Ascending aorta (tissue), 2 donors: ENCODE data around the gene COLEC11. TPM values are rescaled to one million over a fixed set of nuclear protein-coding genes. Genes with fewer than 3 reads are reported as not detected.
"Not testable (repeated sequence)": the region's sequence is repeated elsewhere in the genome, so short reads cannot be mapped to it uniquely, and the experiment has no call there.

Experiments
- DNase-seq, 2 donors: peaks; one replicate each; pipeline ENCODE4 v3.0.0-alpha.2; 2019; ENCODE audit warnings: low spot score in 2 of 2
- H3K27ac ChIP-seq, 2 donors: fragments of 200-600 bp; sonication (generic); one replicate each; pipeline ENCODE4 v1.5.1; 2016 to 2017; ENCODE audit warnings: mild to moderate bottlenecking in 1 of 2
- H3K27me3 ChIP-seq: fragments of 200-600 bp; sonication (generic); one replicate; pipeline ENCODE4 v1.5.1; 2017
- H3K36me3 ChIP-seq, 2 donors: fragments of 200-600 bp; sonication (generic); one replicate each; pipeline ENCODE4 v1.5.1; 2016
- H3K4me1 ChIP-seq, 2 donors: fragments of 200-600 bp; sonication (generic); one replicate each; pipeline ENCODE4 v1.5.1; 2016 to 2017; ENCODE audit warnings: mild to moderate bottlenecking in 1 of 2
- H3K4me3 ChIP-seq, 2 donors: fragments of 200-600 bp; sonication (generic); one replicate each; pipeline ENCODE4 v1.5.1; 2016 to 2017; ENCODE audit warnings: mild to moderate bottlenecking in 1 of 2
- H3K9me3 ChIP-seq, 2 donors: fragments of 200-600 bp; sonication (generic); one replicate each; pipeline ENCODE4 v1.5.1; 2016
- intact Hi-C: fragments of 100-400 bp; cut with DNase I; formaldehyde crosslinking; loops from one replicate; pipeline ENCODE4 v1.15.1; 2023
- total RNA-seq: library from RNA; depleted of rRNA; stranded (reverse); fragments of >200 nt; gene quantifications from one replicate; pipeline ENCODE4 v1.1.0, GENCODE V29; 2016
- TF ChIP-seq, protein P1 (sequence below), 3 experiments: fragments of 200-600 bp in 2 of 3; fragments of 450-650 bp in 1 of 3; sonication (generic) in 2 of 3; IDR thresholded peaks; one replicate each; pipeline ENCODE4 v1.5.1; 2016 to 2019; ENCODE audit warnings: antibody characterized with exemption in 3 of 3, mild to moderate bottlenecking in 1 of 3, moderate library complexity in 1 of 3

COLEC11 gene
- total RNA-seq, 1 donor from 2014 or later, result 0.75 TPM

DNA sequence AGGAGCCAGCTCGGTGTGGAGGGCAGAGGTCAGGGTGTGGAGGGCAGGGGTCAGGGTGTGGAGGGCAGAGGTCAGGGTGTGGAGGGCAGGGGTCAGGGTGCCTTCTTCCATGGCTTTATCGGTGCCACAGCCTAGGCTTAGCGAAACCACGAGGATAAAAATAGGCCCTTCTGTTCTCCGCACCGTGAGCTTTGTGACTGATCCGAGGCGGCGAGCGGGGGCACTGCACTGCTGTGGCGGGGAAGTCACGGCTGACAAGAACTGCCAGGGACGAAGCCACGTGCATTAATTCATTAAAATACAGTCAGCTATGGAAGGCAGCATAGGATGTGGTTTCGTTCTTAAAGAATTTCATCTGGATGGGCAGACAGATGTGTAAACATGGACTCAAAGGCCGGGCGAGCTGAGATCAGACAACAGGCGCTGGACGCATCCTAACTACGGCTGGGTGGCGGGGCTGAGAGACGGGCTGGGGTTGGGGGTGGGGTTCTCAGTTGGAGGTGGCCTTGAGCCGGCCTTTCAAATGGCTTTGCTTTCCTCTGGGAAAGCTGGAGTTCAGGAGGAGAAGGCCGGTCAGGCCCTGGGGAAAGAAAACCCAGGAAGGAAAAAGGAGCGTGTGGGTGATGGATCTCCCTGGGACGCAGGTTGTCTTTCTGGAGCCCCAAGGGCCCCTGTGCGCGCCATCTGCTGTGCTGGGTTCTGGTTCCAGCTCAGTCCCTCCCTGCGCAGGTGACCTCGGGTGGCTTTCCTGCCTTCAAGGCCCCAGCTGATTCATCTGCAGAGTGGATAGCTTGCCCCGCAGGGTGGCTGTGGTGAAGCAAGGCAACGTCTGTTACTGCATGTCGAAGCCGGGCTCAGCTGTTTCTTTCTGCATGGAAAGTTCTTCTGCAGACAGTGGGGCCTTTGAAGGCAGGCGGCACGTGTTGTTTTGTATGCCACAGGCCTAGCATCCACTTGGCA is 62.1 kb downstream of the COLEC11 start:
- TF ChIP-seq, protein P1, sequence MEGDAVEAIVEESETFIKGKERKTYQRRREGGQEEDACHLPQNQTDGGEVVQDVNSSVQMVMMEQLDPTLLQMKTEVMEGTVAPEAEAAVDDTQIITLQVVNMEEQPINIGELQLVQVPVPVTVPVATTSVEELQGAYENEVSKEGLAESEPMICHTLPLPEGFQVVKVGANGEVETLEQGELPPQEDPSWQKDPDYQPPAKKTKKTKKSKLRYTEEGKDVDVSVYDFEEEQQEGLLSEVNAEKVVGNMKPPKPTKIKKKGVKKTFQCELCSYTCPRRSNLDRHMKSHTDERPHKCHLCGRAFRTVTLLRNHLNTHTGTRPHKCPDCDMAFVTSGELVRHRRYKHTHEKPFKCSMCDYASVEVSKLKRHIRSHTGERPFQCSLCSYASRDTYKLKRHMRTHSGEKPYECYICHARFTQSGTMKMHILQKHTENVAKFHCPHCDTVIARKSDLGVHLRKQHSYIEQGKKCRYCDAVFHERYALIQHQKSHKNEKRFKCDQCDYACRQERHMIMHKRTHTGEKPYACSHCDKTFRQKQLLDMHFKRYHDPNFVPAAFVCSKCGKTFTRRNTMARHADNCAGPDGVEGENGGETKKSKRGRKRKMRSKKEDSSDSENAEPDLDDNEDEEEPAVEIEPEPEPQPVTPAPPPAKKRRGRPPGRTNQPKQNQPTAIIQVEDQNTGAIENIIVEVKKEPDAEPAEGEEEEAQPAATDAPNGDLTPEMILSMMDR (IDR thresholded peaks at IDR 0.05), result no peak
- intact Hi-C loops, result loop anchor here (10.0 kb wide), 1 partner anchor 1802 kb away; no protein-coding TSS in a partner anchor
- H3K4me1 ChIP-seq, result no peaks in the 10 kb centered on the region
- no peaks in the 10 kb centered on the region for H3K9me3 ChIP-seq
- H3K36me3 ChIP-seq, result no peaks in the 10 kb centered on the region
- H3K4me3 ChIP-seq, result no peak overlapping the region
- H3K27me3 ChIP-seq, result no peaks in the 10 kb centered on the region
- H3K27ac ChIP-seq, result no peak overlapping the region
- no peak for DNase-seq

DNA sequence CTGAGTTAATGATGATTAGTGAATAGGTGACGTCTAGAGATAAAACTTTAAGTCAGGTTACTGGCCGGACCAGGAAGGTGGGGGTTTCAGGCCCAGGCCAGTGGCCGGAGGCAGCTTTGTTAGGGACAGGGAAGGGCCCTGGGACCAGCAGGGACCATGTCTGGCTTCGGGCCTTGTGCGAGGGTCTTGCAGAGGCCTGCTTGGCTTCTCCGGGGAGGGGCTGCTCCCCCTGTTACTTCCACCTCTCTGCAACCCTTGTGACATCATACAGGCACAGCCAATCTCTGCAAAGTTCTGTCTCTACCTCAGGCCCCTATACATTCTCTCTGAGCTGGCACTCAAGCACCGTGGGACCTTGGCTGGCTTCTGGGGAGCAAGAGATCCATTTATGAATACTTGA is 63.0 kb downstream of the COLEC11 start, which contains the start of gene ALLC:
Gene ALLC, plus strand, starts transcription at position 320 of the 400 bp plus-strand sequence. CDS start 12,958 bp downstream, outside the sequence.
- TF ChIP-seq, protein P1 (IDR thresholded peaks at IDR 0.05), result no peak
- no peaks in the 10 kb centered on the region for H3K36me3 ChIP-seq
- H3K4me1 ChIP-seq, result no peaks in the 10 kb centered on the region
- no peaks in the 10 kb centered on the region for H3K9me3 ChIP-seq
- H3K27me3 ChIP-seq, result no peaks in the 10 kb centered on the region
- H3K27ac ChIP-seq, result no peak within 1 kb of the TSS
- no peak within 1 kb of the TSS for H3K4me3 ChIP-seq
- intact Hi-C loops, result loop anchor here (10.0 kb wide), 1 partner anchor 1803 kb away; no protein-coding TSS in a partner anchor
- no peak for DNase-seq

DNA sequence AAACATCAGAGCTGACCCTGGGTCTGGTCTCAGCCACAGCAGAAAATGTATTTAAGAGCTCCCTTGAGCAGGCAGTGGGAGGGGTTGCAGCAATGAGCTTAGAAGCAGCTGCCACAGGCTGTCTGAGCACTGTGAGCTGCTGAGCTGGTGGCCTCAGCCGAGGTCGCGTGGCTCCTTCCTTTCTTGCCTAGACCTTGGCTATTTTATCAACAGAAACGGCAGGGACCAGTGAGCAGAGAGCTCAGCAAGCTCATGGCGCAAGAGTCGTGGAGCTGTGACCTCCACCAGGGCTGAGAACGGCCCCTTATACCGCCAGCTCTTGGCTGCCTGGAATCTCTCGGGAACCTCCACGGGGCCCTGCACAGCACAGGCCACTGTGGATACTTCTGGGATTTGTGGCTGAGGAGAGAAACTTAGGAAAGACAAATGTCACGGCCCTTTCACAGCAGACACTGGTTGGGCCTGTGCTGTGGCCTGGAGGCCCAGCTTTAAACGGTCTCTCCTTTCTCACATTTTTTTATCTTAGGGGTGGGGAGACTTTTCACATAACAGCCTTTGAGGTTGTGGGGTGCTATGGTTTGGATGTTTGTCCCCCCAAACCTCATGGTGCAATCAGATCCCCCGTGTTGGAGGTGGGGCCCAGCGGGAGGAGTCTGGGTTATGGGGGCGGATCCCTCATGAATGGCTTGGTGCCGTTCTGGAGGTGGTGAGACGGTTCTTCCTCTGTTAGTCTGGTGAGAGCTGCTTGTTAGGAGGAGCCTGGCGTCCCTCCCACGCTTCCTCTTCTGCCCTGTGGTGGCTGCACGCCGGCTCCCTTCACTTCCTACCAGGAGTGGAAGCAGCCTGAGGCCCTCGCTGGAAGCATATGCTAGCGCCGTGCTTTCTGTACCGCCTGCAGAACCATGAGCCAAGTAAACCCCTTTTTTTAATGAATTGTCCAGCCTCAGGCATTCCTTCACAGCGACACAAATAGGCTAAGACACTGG is 64.8 kb downstream of the COLEC11 start:
- intact Hi-C loops, result loop anchor here (10.0 kb wide), 1 partner anchor 1805 kb away; no protein-coding TSS in a partner anchor
- Histone ChIP-seq H3K27me3 (no peaks in the 10 kb centered on the region), H3K27ac (no peak overlapping the region), H3K4me1 (no peaks in the 10 kb centered on the region), H3K9me3 (no peaks in the 10 kb centered on the region), H3K36me3 (no peaks in the 10 kb centered on the region), H3K4me3 (no peak overlapping the region)
- TF ChIP-seq, protein P1 (IDR thresholded peaks at IDR 0.05), result no peak
- DNase-seq, result no peak

DNA sequence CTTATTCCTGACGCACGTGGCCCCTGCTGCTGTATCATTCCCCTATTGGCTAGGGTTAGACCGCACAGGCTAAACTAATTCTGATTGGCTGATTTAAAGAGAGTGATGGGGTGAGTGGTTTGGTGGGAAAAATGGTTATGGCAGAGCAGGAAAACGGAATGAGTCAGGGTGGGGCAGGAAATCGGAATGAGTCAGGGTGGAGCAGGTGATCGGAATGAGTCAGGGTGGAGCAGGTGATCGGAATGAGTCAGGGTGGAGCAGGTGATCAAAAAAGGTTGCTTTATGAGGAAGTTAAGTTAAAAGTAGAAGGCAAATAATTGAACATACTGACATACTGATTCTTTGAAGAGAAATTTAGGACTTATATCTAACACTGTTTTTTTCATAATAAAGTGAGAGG is 65.7 kb downstream of the COLEC11 start:
- DNase-seq, H3K4me1 ChIP-seq, H3K27me3 ChIP-seq, intact Hi-C loops, H3K4me3 ChIP-seq, H3K36me3 ChIP-seq, H3K27ac ChIP-seq, H3K9me3 ChIP-seq: not testable (repeated sequence)

DNA sequence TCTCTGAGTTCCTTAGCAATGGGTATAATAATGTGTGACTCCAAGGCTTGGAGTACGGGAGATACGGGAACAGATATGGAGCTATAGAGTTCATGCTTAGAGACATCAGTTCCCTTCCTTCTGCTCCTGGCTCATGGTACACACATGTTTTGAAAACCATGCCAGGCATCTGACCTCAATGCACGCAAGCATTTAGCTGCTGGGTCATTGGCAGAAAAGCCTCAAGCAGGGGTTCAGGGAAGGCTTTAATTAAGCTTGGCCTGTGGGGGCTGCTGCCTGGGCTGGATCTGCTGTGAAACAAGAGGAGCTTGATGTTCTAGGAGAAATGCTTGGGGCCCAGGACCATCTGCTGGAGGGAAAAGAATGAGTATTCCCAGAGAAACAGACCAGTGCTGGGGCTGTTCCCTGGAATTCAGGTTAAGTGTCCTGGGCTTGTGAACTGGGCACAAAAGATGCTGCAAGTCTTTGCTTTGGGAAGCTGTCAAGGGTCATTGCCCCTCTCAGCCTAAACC is 66.3 kb downstream of the COLEC11 start:
- TF ChIP-seq, protein P1 (IDR thresholded peaks at IDR 0.05), result no peak
- H3K27me3 ChIP-seq, result no peaks in the 10 kb centered on the region
- H3K27ac ChIP-seq, result no peak overlapping the region
- no peak for DNase-seq
- intact Hi-C loops, result no loop called here
- no peaks in the 10 kb centered on the region for H3K9me3 ChIP-seq
- no peaks in the 10 kb centered on the region for H3K36me3 ChIP-seq
- H3K4me3 ChIP-seq, result no peak overlapping the region
- no peaks in the 10 kb centered on the region for H3K4me1 ChIP-seq
